SU-DHL-6 (cell line): ENCODE results near the gene ECHDC3.

Experiments
- H2AFZ ChIP-seq: fragments of 200-600 bp; sonication (generic); 2 replicates; pipeline ENCODE4 v1.6.1; 2014; ENCODE audit warnings: low read depth, mild to moderate bottlenecking, moderate library complexity, mixed read lengths, antibody characterized with exemption, low read length; ENCODE audit not compliant: severe bottlenecking
- H3F3A ChIP-seq: fragments of 200-600 bp; shearing (Covaris generic); 2 replicates; pipeline ENCODE4 v1.6.0; 2016; ENCODE audit warnings: antibody characterized with exemption, mild to moderate bottlenecking; ENCODE audit not compliant: insufficient read depth
- H3K27ac ChIP-seq: fragments of 200-600 bp; sonication (generic); 2 replicates; pipeline ENCODE4 v1.5.1; 2016; ENCODE audit warnings: low read depth, mild to moderate bottlenecking, low read length, moderate library complexity, mixed read lengths
- H3K27me3 ChIP-seq: fragments of 200-600 bp; sonication (generic), shearing (Covaris generic); 2 replicates; pipeline ENCODE4 v1.6.0; 2014; ENCODE audit warnings: mild to moderate bottlenecking, low read length
- H3K36me3 ChIP-seq: fragments of 200-600 bp; sonication (generic); 2 replicates; pipeline ENCODE4 v1.6.1; 2014; ENCODE audit warnings: mild to moderate bottlenecking, low read length, mixed read lengths
- H3K4me2 ChIP-seq: fragments of 300-600, 200-600 bp; shearing (Covaris generic), sonication (generic); 2 replicates; pipeline ENCODE4 v1.6.0; 2014; ENCODE audit warnings: low read length, low read depth, mild to moderate bottlenecking; ENCODE audit not compliant: poor library complexity, severe bottlenecking
- H3K4me3 ChIP-seq: fragments of 200-600 bp; sonication (generic); 2 replicates; pipeline ENCODE4 v1.5.1; 2014; ENCODE audit warnings: antibody characterized with exemption, low read length, mild to moderate bottlenecking, mixed read lengths; ENCODE audit not compliant: insufficient read depth, poor library complexity, severe bottlenecking
- H3K79me2 ChIP-seq: fragments of 200-600 bp; sonication (generic); 2 replicates; pipeline ENCODE4 v1.6.1; 2014; ENCODE audit warnings: mild to moderate bottlenecking, low read length, moderate library complexity; ENCODE audit not compliant: insufficient read depth
- H3K9ac ChIP-seq: fragments of 200-600 bp; sonication (generic); 2 replicates; pipeline ENCODE4 v1.7.0; 2014; ENCODE audit warnings: mild to moderate bottlenecking, low read length
- H3K9me2 ChIP-seq: fragments of 200-600 bp; sonication (generic); replicated peaks from 2 replicates; pipeline ENCODE4 v1.6.1; 2014; ENCODE audit warnings: low read length; ENCODE audit not compliant: insufficient read depth
- H3K9me3 ChIP-seq: fragments of 200-600 bp; sonication (generic); 2 replicates; pipeline ENCODE4 v1.6.1; 2014; ENCODE audit warnings: low read length, mixed read lengths; ENCODE audit not compliant: insufficient read depth
- H4K20me1 ChIP-seq: fragments of 200-600 bp; sonication (generic); 2 replicates; pipeline ENCODE4 v1.6.1; 2014; ENCODE audit warnings: low read depth, mild to moderate bottlenecking, antibody characterized with exemption, low read length, moderate library complexity, mixed read lengths
- EZH2phosphoT487 ChIP-seq: fragments of 200-600 bp; sonication (generic), shearing (Covaris generic); conservative IDR thresholded peaks from 2 replicates; pipeline ENCODE4 v1.6.1; 2018; ENCODE audit warnings: mild to moderate bottlenecking, antibody characterized with exemption, low read length, moderate library complexity, mixed read lengths
- TF ChIP-seq, protein P1 (sequence below): fragments of 200-600 bp; sonication (generic); IDR thresholded peaks from one replicate; pipeline ENCODE4 v1.5.1; 2017; ENCODE audit warnings: antibody characterized with exemption, mild to moderate bottlenecking, low read length, moderate library complexity; ENCODE audit not compliant: insufficient read depth, poor library complexity, severe bottlenecking

ECHDC3 gene

DNA sequence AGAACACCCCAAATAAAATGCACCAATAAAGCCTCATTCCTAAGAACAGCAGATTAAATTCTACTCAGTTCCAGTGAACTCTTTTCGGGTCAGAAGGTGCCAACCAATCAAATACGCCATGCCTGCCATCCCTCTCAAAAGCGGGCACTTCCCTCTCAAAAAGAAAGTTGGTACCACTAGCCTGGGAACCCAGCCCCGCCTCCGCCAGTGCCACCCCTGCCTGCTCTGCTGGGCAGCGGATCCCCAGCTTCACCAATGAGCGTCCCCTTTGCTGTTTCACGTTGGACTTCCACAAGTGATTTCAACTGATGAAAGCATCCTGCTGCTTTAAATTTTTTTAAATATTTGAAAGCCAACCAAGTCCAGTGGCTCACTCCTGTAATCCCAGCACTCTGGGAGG lies 47.8 kb downstream of the ECHDC3 start:
- no peaks in the 10 kb centered on the region for H3K79me2 ChIP-seq
- no peaks in the 10 kb centered on the region for H3K27me3 ChIP-seq
- H3K27ac ChIP-seq, result no peak overlapping the region
- H3K9me2 ChIP-seq, result no peaks in the 10 kb centered on the region
- no peak overlapping the region for H2AFZ ChIP-seq
- H3F3A ChIP-seq, result no peaks in the 10 kb centered on the region
- H3K9ac ChIP-seq, result no peak overlapping the region
- no peaks in the 10 kb centered on the region for H4K20me1 ChIP-seq
- no peaks in the 10 kb centered on the region for H3K36me3 ChIP-seq
- H3K9me3 ChIP-seq, result no peaks in the 10 kb centered on the region
- TF ChIP-seq, protein P1, sequence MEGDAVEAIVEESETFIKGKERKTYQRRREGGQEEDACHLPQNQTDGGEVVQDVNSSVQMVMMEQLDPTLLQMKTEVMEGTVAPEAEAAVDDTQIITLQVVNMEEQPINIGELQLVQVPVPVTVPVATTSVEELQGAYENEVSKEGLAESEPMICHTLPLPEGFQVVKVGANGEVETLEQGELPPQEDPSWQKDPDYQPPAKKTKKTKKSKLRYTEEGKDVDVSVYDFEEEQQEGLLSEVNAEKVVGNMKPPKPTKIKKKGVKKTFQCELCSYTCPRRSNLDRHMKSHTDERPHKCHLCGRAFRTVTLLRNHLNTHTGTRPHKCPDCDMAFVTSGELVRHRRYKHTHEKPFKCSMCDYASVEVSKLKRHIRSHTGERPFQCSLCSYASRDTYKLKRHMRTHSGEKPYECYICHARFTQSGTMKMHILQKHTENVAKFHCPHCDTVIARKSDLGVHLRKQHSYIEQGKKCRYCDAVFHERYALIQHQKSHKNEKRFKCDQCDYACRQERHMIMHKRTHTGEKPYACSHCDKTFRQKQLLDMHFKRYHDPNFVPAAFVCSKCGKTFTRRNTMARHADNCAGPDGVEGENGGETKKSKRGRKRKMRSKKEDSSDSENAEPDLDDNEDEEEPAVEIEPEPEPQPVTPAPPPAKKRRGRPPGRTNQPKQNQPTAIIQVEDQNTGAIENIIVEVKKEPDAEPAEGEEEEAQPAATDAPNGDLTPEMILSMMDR, result no peak
- TF ChIP-seq EZH2phosphoT487, result no peak
- H3K4me2 ChIP-seq, result no peak overlapping the region
- H3K4me3 ChIP-seq, result no peak overlapping the region

DNA sequence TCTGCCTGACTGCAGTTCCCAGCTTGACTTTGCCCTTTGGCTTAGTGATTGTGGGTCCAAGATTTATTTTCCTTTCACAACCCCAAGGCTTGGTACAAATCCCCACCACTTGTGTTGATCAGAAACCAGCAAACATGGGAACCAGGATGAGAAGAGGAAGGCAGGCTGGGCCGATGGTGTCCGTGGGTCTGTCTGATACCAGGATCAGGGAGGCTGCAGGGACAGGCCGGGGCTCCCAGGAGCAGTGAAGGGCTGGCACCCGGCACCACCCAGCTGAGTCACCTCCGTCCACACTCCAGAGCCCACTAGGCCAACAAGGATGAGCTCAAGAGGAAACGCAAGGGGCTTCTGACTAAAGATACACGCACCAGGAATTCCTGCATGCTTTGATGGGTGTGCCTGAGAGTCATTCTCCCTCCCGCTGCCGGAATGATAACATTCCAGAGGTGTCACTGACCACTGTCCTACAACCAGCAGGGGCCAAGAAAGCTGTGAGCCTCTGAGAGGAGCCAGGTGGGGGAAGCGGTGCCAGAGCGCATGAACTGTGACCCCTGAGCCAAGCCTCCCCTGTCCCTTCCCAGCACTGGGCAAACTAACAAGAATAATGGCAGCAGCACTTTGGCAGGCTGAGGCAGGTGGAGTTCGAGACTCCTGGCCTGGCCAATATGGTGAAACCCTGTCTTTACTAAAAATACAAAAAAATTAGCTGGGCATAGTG lies 51.7 kb downstream of the ECHDC3 start:
- H3K4me3 ChIP-seq, result no peak overlapping the region
- no peaks in the 10 kb centered on the region for H3K9me2 ChIP-seq
- TF ChIP-seq EZH2phosphoT487, result no peak
- TF ChIP-seq, protein P1, result no peak
- H3K4me2 ChIP-seq, result no peak overlapping the region
- no peaks in the 10 kb centered on the region for H3K79me2 ChIP-seq
- H3F3A ChIP-seq, result no peaks in the 10 kb centered on the region
- H3K9me3 ChIP-seq, result no peaks in the 10 kb centered on the region
- H3K9ac ChIP-seq, result no peak overlapping the region
- no peaks in the 10 kb centered on the region for H3K36me3 ChIP-seq
- H2AFZ ChIP-seq, result no peak overlapping the region
- H4K20me1 ChIP-seq, result no peaks in the 10 kb centered on the region
- no peaks in the 10 kb centered on the region for H3K27me3 ChIP-seq
- no peak overlapping the region for H3K27ac ChIP-seq

DNA sequence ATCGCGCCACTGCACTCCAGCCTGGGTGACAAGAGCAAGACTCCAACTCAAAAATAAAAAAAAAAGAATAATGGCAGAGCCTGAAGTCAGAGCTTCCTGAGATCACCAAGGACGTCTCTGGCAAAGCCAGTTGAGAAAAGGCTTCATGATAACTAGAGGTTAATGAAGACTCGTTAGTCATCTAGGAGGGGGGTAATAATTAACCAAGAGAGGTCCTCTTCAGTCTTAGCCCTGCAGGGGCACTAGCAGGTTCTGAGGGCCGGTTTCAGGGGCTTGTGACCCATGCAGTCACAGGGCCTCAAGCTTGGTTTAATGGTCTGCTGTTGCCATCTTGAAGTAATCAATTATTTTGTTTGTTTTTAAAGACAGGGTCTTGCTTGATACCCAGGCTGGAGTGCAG lies 52.4 kb downstream of the ECHDC3 start:
- Histone ChIP-seq H3K36me3 (no peaks in the 10 kb centered on the region), H3K4me3 (no peak overlapping the region), H3K27me3 (no peaks in the 10 kb centered on the region), H2AFZ (no peak overlapping the region), H3K79me2 (no peaks in the 10 kb centered on the region), H4K20me1 (no peaks in the 10 kb centered on the region), H3F3A (no peaks in the 10 kb centered on the region), H3K9me2 (no peaks in the 10 kb centered on the region), H3K27ac (no peak overlapping the region), H3K4me2 (no peak overlapping the region), H3K9ac (no peak overlapping the region), H3K9me3 (no peaks in the 10 kb centered on the region)
- TF ChIP-seq, protein P1, result no peak
- no peak for TF ChIP-seq EZH2phosphoT487
